ENCODE results near the gene MED13. TPM values are rescaled to one million over a fixed set of nuclear protein-coding genes. Genes with fewer than 3 reads are reported as not detected.

MED13 gene
- polyA plus RNA-seq, 1 donor (not counting 4 experiments of a cell fraction or from before 2014, with no cell fraction given) = 21.4 TPM

- H3K4me2 ChIP-seq (ENCODE audit: control insufficient read depth, extremely low read depth, insufficient read depth, low read depth, low read length) = no peak overlapping the region
- H3K79me2 ChIP-seq (ENCODE audit: control insufficient read depth, insufficient read depth, low read length) = no peaks in the 10 kb centered on the region
- DNase-seq (ENCODE audit: low read depth, low spot score) (no peak), FAIRE-seq (no peak)
- no peaks in the 10 kb centered on the region for H3K4me1 ChIP-seq (ENCODE audit: control insufficient read depth, extremely low read depth, insufficient read depth, low read length)
- H4K20me1 ChIP-seq (ENCODE audit: control insufficient read depth, extremely low read depth, insufficient read depth, low read length) = no peaks in the 10 kb centered on the region
- no peak overlapping the region for H3K27ac ChIP-seq (ENCODE audit: control insufficient read depth, insufficient read depth, low read length)
- TF ChIP-seq CTCF (optimal IDR thresholded peaks at IDR 0.05 in 1 of 3, IDR thresholded peaks at IDR 0.05 in 1 of 3, conservative IDR thresholded peaks at IDR 0.05 in 1 of 3; ENCODE audit: extremely low read depth in 1 of 3, insufficient read depth in 2 of 3, low read length in 3 of 3) (no peak), EZH2 (IDR thresholded peaks at IDR 0.05; ENCODE audit: low read length) (no peak)
- no peak overlapping the region for H3K9ac ChIP-seq (ENCODE audit: control insufficient read depth, extremely low read depth, insufficient read depth, low read length)
- dilution Hi-C loops (cut with MboI; ENCODE audit: extremely low pct_ligation_motif_present, low sequenced_read_pairs) = no loop called here
- no peaks in the 10 kb centered on the region for H3K9me3 ChIP-seq (ENCODE audit: control insufficient read depth, low read depth, low read length)
- H3K27me3 ChIP-seq (ENCODE audit: control insufficient read depth, extremely low read depth, insufficient read depth, low read length) = no peaks in the 10 kb centered on the region
- H3K36me3 ChIP-seq (ENCODE audit: control insufficient read depth in 2 of 2, extremely low read depth in 1 of 2, insufficient read depth in 2 of 2, low read length in 2 of 2) = no peaks in the 10 kb centered on the region
- H2AFZ ChIP-seq (ENCODE audit: control insufficient read depth, low read length) = no peak overlapping the region
- no peaks in the 10 kb centered on the region for H3K9me1 ChIP-seq (ENCODE audit: control insufficient read depth, extremely low read depth, insufficient read depth, low read length)
- H3K4me3 ChIP-seq (ENCODE audit: control insufficient read depth in 2 of 3, extremely low read depth in 1 of 3, insufficient read depth in 2 of 3, low read depth in 1 of 3, low read length in 3 of 3) = no peak overlapping the region
Measured at GRCh38 chr17:62085511-62086408, 20.7 kb upstream of the MED13 start.

GRCh38 chr17:62084585-62084984 lies 19.5 kb upstream of the MED13 start:
- Histone ChIP-seq H3K4me1 (ENCODE audit: control insufficient read depth, extremely low read depth, insufficient read depth, low read length) (no peaks in the 10 kb centered on the region), H3K9me3 (ENCODE audit: control insufficient read depth, low read depth, low read length) (no peaks in the 10 kb centered on the region), H3K4me2 (ENCODE audit: control insufficient read depth, extremely low read depth, insufficient read depth, low read depth, low read length) (no peak overlapping the region), H3K27ac (ENCODE audit: control insufficient read depth, insufficient read depth, low read length) (no peak overlapping the region), H3K36me3 (ENCODE audit: control insufficient read depth in 2 of 2, extremely low read depth in 1 of 2, insufficient read depth in 2 of 2, low read length in 2 of 2) (no peaks in the 10 kb centered on the region), H3K79me2 (ENCODE audit: control insufficient read depth, insufficient read depth, low read length) (no peaks in the 10 kb centered on the region), H3K9me1 (ENCODE audit: control insufficient read depth, extremely low read depth, insufficient read depth, low read length) (no peaks in the 10 kb centered on the region), H3K4me3 (ENCODE audit: control insufficient read depth in 2 of 3, extremely low read depth in 1 of 3, insufficient read depth in 2 of 3, low read depth in 1 of 3, low read length in 3 of 3) (no peak overlapping the region), H3K27me3 (ENCODE audit: control insufficient read depth, extremely low read depth, insufficient read depth, low read length) (no peaks in the 10 kb centered on the region), H2AFZ (ENCODE audit: control insufficient read depth, low read length) (no peak overlapping the region), H4K20me1 (ENCODE audit: control insufficient read depth, extremely low read depth, insufficient read depth, low read length) (no peaks in the 10 kb centered on the region), H3K9ac (ENCODE audit: control insufficient read depth, extremely low read depth, insufficient read depth, low read length) (no peak overlapping the region)
- TF ChIP-seq CTCF (optimal IDR thresholded peaks at IDR 0.05 in 1 of 3, IDR thresholded peaks at IDR 0.05 in 1 of 3, conservative IDR thresholded peaks at IDR 0.05 in 1 of 3; ENCODE audit: extremely low read depth in 1 of 3, insufficient read depth in 2 of 3, low read length in 3 of 3) = no peak
- no peak for TF ChIP-seq EZH2 (IDR thresholded peaks at IDR 0.05; ENCODE audit: low read length)
- FAIRE-seq = no peak
- DNase-seq (ENCODE audit: low read depth, low spot score) = no peak
- dilution Hi-C loops (cut with MboI; ENCODE audit: extremely low pct_ligation_motif_present, low sequenced_read_pairs) = no loop called here

Measured in keratinocyte (primary cell).